Femur (tissue), 1 donor: ENCODE measurements around the gene TPRG1.

Experiments
- DNase-seq: peaks from one replicate; pipeline ENCODE4 v3.0.0-alpha.2; 2017

The TPRG1 gene

DNA sequence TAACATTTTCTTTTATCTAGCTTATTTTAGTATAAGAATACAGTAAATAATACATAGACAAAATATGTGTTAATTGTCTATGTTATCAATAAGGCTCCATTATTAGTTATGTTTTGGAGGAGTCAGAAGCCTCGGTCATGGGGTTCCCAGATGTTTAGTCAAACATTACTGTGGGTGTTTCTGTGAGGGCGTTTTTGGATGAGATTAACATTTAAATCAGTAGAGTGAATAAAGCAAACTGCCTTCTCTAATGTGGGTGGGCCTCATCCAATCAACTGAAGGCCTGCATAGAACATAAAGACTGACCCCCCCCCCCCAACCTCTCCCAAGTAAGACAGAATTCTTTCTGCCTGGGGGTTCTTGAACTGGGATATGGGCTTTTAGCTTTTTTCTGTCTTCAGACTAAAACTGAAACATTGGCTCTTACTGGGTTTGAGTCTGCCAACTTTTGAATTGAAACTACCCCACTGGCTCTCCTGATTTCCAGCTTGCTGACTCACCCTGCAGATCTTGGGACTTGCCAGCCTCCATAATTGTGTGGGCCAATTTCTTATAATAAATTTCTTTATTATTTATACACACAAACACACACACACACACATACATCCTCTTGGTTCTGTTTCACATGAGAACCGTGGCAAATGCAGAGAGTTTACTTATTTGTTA lies 192.0 kb downstream of the TPRG1 start:
- DNase-seq = peak; percentile 27

- no peak for DNase-seq
Observed at GRCh38 chr3:189365609-189366564, 194.1 kb downstream of the TPRG1 start.

GRCh38 chr3:189368384-189368783 lies 196.6 kb downstream of the TPRG1 start:
- DNase-seq = no peak

- DNase-seq = no peak
Observed at GRCh38 chr3:189369636-189370035, 197.9 kb downstream of the TPRG1 start.

GRCh38 chr3:189372243-189372642 lies 200.5 kb downstream of the TPRG1 start:
- no peak for DNase-seq
